ENCODE results near the gene SFT2D3.

Gene SFT2D3

GRCh38 chr2:127664065-127664894, 37.0 kb upstream of the SFT2D3 start:
- DNase-seq (ENCODE audit: low spot score): no peak

GRCh38 chr2:127664895-127665225, 36.4 kb upstream of the SFT2D3 start:
- no peak for DNase-seq (ENCODE audit: low spot score)

- no peak for DNase-seq (ENCODE audit: low spot score)
Measured at GRCh38 chr2:127665267-127665893, 35.9 kb upstream of the SFT2D3 start.

GRCh38 chr2:127669056-127669455, 32.2 kb upstream of the SFT2D3 start:
- no peak for DNase-seq (ENCODE audit: low spot score)

GRCh38 chr2:127670055-127670956, 31.0 kb upstream of the SFT2D3 start:
- DNase-seq (ENCODE audit: low spot score): no peak

- no peak for DNase-seq (ENCODE audit: low spot score)
Measured at GRCh38 chr2:127670957-127671290, 30.4 kb upstream of the SFT2D3 start.

GRCh38 chr2:127671557-127672302, 29.6 kb upstream of the SFT2D3 start:
- DNase-seq (ENCODE audit: low spot score): no peak

GRCh38 chr2:127672341-127673224, 28.7 kb upstream of the SFT2D3 start:
- no peak for DNase-seq (ENCODE audit: low spot score)

GRCh38 chr2:127673291-127674069, 27.8 kb upstream of the SFT2D3 start:
- no peak for DNase-seq (ENCODE audit: low spot score)

GRCh38 chr2:127674241-127675209, 26.8 kb upstream of the SFT2D3 start:
- DNase-seq (ENCODE audit: low spot score): no peak

- DNase-seq (ENCODE audit: low spot score): no peak
Measured at GRCh38 chr2:127675331-127676261, 25.7 kb upstream of the SFT2D3 start, which contains the start of gene LIMS2. Gene LIMS2 (minus strand): TSS chr2:127675530. CDS start chr2:127675024, 506 bp downstream.

- DNase-seq (ENCODE audit: low spot score): no peak
Measured at GRCh38 chr2:127676906-127677305, 24.4 kb upstream of the SFT2D3 start.

- DNase-seq (ENCODE audit: low spot score): no peak
Measured at GRCh38 chr2:127678531-127678930, 22.8 kb upstream of the SFT2D3 start.

- DNase-seq (ENCODE audit: low spot score): no peak
Measured at GRCh38 chr2:127678991-127679390, 22.3 kb upstream of the SFT2D3 start.

- no peak for DNase-seq (ENCODE audit: low spot score)
Measured at GRCh38 chr2:127679680-127680361, 21.5 kb upstream of the SFT2D3 start.

- no peak for DNase-seq (ENCODE audit: low spot score)
Measured at GRCh38 chr2:127680706-127681287, 20.5 kb upstream of the SFT2D3 start.

GRCh38 chr2:127681288-127681804, 20.0 kb upstream of the SFT2D3 start:
- DNase-seq (ENCODE audit: low spot score): no peak
